DND-41 (cell line): ENCODE measurements around the gene CAMK1.

Experiments used
- ATAC-seq: fragments of 200-7000 bp; cut with Tn5 transposase; 3 replicates; pipeline ENCODE4 v1.9.1; 2021; ENCODE audit warnings: low read depth; ENCODE audit not compliant: insufficient read depth
- DNase-seq: peaks from one replicate; pipeline ENCODE4 v3.0.0-alpha.2; 2020
- H2AFZ ChIP-seq: 2 replicates; pipeline ENCODE4 v1.6.0; 2012; ENCODE audit warnings: low read depth, low read length
- H3K27ac ChIP-seq: 2 replicates; pipeline ENCODE4 v1.5.1; 2012; ENCODE audit warnings: low read length, inconsistent platforms
- H3K27me3 ChIP-seq: fragments of 200-600 bp; sonication (generic); 2 replicates; pipeline ENCODE4 v1.6.0; 2012; ENCODE audit warnings: low read length, mild to moderate bottlenecking, inconsistent platforms; ENCODE audit not compliant: insufficient read depth, poor library complexity
- H3K36me3 ChIP-seq: 2 replicates; pipeline ENCODE4 v1.5.1; 2012; ENCODE audit warnings: low read length, inconsistent platforms; ENCODE audit not compliant: insufficient read depth
- H3K4me1 ChIP-seq: 2 replicates; pipeline ENCODE4 v1.5.1; 2012; ENCODE audit warnings: mild to moderate bottlenecking, low read length; ENCODE audit not compliant: insufficient read depth
- H3K4me2 ChIP-seq: 2 replicates; pipeline ENCODE4 v1.6.0; 2012; ENCODE audit warnings: mild to moderate bottlenecking, moderate library complexity, low read length, inconsistent platforms; ENCODE audit not compliant: insufficient read depth
- H3K4me3 ChIP-seq, 2 experiments: fragments of 200-600 bp in 1 of 2; shearing (Covaris generic) in 1 of 2; 2 replicates each; pipeline ENCODE4 v1.5.1; 2012 to 2016; ENCODE audit warnings: inconsistent platforms in 2 of 2, low read length in 2 of 2, mild to moderate bottlenecking in 2 of 2, low read depth in 1 of 2, moderate library complexity in 1 of 2
- H3K79me2 ChIP-seq: 2 replicates; pipeline ENCODE4 v1.6.0; 2012; ENCODE audit warnings: low read length, inconsistent platforms; ENCODE audit not compliant: insufficient read depth
- H3K9ac ChIP-seq: 2 replicates; pipeline ENCODE4 v1.6.0; 2012; ENCODE audit warnings: low read depth, mild to moderate bottlenecking, inconsistent platforms, low read length, moderate library complexity
- H3K9me3 ChIP-seq: 2 replicates; pipeline ENCODE4 v1.5.1; 2012; ENCODE audit warnings: low read length, moderate library complexity, mild to moderate bottlenecking, inconsistent platforms; ENCODE audit not compliant: insufficient read depth, severe bottlenecking
- H4K20me1 ChIP-seq: 2 replicates; pipeline ENCODE4 v1.6.0; 2012; ENCODE audit warnings: low read length; ENCODE audit not compliant: insufficient read depth
- EZH2 ChIP-seq: IDR thresholded peaks from 3 replicates; pipeline ENCODE4 v1.6.1; 2012; ENCODE audit warnings: borderline replicate concordance, low read depth, mild to moderate bottlenecking, moderate library complexity, low read length, inconsistent platforms; ENCODE audit not compliant: severe bottlenecking
- TF ChIP-seq, protein P1 (sequence below): IDR thresholded peaks from 2 replicates; pipeline ENCODE4 v1.5.1; 2012; ENCODE audit warnings: borderline replicate concordance, low read length, moderate library complexity, mild to moderate bottlenecking; ENCODE audit not compliant: poor library complexity, severe bottlenecking; ENCODE audit errors: extremely low read depth

Gene CAMK1

DNA sequence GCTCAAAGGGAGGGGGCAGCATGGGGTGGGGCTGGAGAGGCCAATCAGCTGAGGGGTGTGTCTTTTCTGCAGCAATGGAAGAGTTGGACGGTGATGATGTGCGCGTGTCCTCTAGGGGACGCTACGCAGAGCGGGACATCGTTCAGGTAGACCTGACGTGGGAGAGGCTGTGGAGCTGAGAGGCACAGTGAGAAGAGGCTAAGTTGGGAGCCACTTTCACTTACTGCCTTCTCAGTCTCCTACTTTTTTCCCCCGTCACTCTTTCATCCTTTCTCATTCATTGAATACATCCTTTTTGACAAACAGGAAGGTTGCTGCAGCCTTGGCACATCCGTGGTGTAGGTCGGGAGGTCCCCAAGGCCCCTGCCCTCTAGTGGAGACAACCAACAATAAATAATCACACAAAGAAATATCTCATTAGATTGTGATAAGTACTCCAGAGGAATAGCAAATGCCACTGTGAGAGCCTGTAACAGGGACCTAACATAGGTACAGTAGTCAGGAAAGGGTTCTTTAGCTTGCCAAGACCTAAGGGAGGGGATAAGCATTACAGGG is 42.6 kb downstream of the CAMK1 start:
- H3K9ac ChIP-seq: no peak overlapping the region
- no peaks in the 10 kb centered on the region for H3K9me3 ChIP-seq
- no peak overlapping the region for H3K4me3 ChIP-seq
- ATAC-seq: no peak
- peak; percentile 45 for DNase-seq
- H3K4me1 ChIP-seq: peaks cover 10% of the 10 kb centered on the region
- 0 out of 2 replicates have a peak overlapping the region, but pooled peaks have one; percentile 2 for H2AFZ ChIP-seq
- no peaks in the 10 kb centered on the region; the same call in 1 of the 2 replicates for H3K36me3 ChIP-seq
- no peak overlapping the region for H3K27ac ChIP-seq
- H3K4me2 ChIP-seq: no peak overlapping the region
- H3K79me2 ChIP-seq: peaks cover 6% of the 10 kb centered on the region
- no peaks in the 10 kb centered on the region for H3K27me3 ChIP-seq
- TF ChIP-seq EZH2: no peak
- TF ChIP-seq, protein P1, sequence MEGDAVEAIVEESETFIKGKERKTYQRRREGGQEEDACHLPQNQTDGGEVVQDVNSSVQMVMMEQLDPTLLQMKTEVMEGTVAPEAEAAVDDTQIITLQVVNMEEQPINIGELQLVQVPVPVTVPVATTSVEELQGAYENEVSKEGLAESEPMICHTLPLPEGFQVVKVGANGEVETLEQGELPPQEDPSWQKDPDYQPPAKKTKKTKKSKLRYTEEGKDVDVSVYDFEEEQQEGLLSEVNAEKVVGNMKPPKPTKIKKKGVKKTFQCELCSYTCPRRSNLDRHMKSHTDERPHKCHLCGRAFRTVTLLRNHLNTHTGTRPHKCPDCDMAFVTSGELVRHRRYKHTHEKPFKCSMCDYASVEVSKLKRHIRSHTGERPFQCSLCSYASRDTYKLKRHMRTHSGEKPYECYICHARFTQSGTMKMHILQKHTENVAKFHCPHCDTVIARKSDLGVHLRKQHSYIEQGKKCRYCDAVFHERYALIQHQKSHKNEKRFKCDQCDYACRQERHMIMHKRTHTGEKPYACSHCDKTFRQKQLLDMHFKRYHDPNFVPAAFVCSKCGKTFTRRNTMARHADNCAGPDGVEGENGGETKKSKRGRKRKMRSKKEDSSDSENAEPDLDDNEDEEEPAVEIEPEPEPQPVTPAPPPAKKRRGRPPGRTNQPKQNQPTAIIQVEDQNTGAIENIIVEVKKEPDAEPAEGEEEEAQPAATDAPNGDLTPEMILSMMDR: peak; percentile 48
- H4K20me1 ChIP-seq: no peaks in the 10 kb centered on the region

DNA sequence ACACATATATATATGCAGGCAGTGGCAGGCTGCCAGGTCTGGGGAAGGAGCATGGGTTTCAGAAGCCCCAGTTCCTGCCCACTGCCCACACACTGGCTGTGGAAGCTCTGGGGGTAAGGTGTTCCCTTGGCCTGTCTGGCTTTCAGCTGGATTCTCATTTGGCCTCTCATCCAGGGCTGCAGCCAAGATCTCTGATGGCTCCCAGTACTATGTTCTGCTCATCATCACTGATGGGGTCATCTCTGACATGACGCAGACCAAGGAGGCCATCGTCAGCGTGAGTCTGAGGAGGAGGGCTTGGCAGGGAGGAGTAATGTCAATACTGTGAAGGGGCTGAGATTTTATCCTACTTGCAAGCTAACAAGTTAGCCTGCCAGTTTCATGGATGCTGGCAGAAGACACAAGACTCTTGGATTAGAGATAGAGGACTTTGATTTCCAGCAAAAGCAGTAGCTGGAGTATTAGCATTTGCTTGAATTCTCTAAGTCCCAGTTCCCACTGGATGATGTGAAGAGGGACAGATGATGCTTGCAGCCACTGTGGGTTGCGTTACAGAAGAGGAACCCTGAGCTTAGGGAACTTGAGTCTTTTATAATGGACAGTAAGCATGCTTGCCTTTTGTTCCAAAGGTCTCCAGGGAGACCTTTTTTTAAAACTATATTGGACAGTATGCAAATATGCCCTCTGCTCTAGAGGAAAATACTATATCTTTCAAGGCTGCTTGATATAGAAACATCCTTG is 43.8 kb downstream of the CAMK1 start:
- DNase-seq: no peak
- Histone ChIP-seq H3K27me3 (no peaks in the 10 kb centered on the region), H4K20me1 (no peaks in the 10 kb centered on the region), H3K4me2 (no peak overlapping the region), H3K36me3 (no peaks in the 10 kb centered on the region), H3K27ac (no peak overlapping the region), H2AFZ (no peak overlapping the region), H3K4me3 (no peak overlapping the region), H3K9me3 (no peaks in the 10 kb centered on the region), H3K79me2 (no peaks in the 10 kb centered on the region), H3K9ac (no peak overlapping the region), H3K4me1 (peaks cover 10% of the 10 kb centered on the region)
- no peak for TF ChIP-seq EZH2
- TF ChIP-seq, protein P1: no peak
- ATAC-seq: no peak

DNA sequence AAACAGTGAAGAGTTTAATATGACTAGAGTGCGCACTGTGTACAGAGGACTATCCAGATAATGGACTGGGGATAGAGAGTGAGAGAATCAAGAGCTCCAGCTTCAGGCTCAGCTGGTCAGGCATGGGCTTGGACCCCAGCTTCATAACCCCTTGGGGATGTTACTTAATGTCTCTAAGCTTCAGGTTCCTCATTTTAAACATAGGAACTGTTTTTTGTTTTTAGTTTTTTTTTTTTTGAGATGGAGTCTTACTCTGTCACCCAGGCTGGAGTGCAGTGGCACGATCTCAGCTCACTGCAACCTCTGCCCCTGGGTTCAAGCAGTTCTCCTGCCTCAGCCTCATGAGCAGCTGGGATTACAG is 48.1 kb downstream of the CAMK1 start:
- no peak for TF ChIP-seq EZH2
- TF ChIP-seq, protein P1: no peak
- Histone ChIP-seq H3K79me2 (no peaks in the 10 kb centered on the region), H3K27ac (no peak overlapping the region), H2AFZ (no peak overlapping the region), H3K4me2 (no peak overlapping the region), H3K9ac (no peak overlapping the region), H4K20me1 (no peaks in the 10 kb centered on the region), H3K27me3 (no peaks in the 10 kb centered on the region), H3K4me1 (no peaks in the 10 kb centered on the region), H3K9me3 (no peaks in the 10 kb centered on the region), H3K4me3 (no peak overlapping the region), H3K36me3 (no peaks in the 10 kb centered on the region)
- DNase-seq (no peak), ATAC-seq (no peak)
